Activated T-cell treated with anti-CD3 and anti-CD28 coated beads for 4 hours (primary cell): ENCODE results near the gene HOXC5.
"Not testable (repeated sequence)": the region's sequence is repeated elsewhere in the genome, so short reads cannot be mapped to it uniquely, and the experiment has no call there.

Experiments
- DNase-seq: peaks from one replicate; pipeline ENCODE4 v3.0.0-alpha.2; 2020

Gene HOXC5

GRCh38 chr12:54077843-54078242 is 45.0 kb downstream of the HOXC5 start:
- DNase-seq: not testable (repeated sequence)

GRCh38 chr12:54079115-54079514 is 46.3 kb downstream of the HOXC5 start:
- not testable (repeated sequence) for DNase-seq

- not testable (repeated sequence) for DNase-seq
Observed at GRCh38 chr12:54080008-54080924, 47.4 kb downstream of the HOXC5 start.

- DNase-seq: not testable (repeated sequence)
Observed at GRCh38 chr12:54081053-54081514, 48.2 kb downstream of the HOXC5 start.

GRCh38 chr12:54081581-54082396 is 48.9 kb downstream of the HOXC5 start:
- DNase-seq: peak; percentile 4

- DNase-seq: peak; percentile 21
Observed at GRCh38 chr12:54082397-54082892, 49.6 kb downstream of the HOXC5 start.
